Activated effector memory CD4-positive, alpha-beta T cell treated with Interleukin-2 at 50 U/mL for 16 hours (primary cell): Measurements from ENCODE around the gene ISL1.

ENCODE experiments used
- DNase-seq: peaks from one replicate; pipeline ENCODE4 v3.0.0-alpha.2; 2020

Gene ISL1

GRCh38 chr5:51383131-51384121, at the start of gene ISL1:
Gene ISL1, plus strand, starts transcription at chr5:51383448. Its CDS starts 224 bp downstream, at chr5:51383672.
- DNase-seq, result no peak

GRCh38 chr5:51336878-51337277, 46.4 kb upstream of the ISL1 start:
- DNase-seq, result no peak

DNA sequence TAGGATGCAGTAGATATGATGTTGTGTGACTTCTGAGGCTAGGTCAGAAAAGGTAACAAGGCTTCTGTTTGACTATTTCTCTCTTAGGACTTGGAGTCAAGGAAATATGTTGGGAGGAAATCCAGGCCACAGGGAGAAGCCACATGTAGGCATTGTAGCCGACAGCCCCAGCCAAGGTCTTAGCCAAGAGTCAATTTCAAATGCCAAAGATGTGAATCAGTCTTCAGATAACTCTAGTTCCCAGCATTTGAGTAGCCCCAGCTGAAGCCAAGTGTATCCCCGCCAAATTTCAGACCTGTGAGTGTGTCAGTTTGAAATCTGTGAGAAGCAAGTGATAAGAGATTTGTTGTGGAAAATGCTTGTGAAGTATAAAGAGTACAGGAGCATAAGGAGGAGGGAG, 38.1 kb upstream of the ISL1 start:
- no peak for DNase-seq

GRCh38 chr5:51347157-51347556, 36.1 kb upstream of the ISL1 start:
- DNase-seq, result no peak

GRCh38 chr5:51347704-51348103, 35.5 kb upstream of the ISL1 start:
- no peak for DNase-seq

GRCh38 chr5:51371052-51371451, 12.2 kb upstream of the ISL1 start:
- DNase-seq, result no peak

DNA sequence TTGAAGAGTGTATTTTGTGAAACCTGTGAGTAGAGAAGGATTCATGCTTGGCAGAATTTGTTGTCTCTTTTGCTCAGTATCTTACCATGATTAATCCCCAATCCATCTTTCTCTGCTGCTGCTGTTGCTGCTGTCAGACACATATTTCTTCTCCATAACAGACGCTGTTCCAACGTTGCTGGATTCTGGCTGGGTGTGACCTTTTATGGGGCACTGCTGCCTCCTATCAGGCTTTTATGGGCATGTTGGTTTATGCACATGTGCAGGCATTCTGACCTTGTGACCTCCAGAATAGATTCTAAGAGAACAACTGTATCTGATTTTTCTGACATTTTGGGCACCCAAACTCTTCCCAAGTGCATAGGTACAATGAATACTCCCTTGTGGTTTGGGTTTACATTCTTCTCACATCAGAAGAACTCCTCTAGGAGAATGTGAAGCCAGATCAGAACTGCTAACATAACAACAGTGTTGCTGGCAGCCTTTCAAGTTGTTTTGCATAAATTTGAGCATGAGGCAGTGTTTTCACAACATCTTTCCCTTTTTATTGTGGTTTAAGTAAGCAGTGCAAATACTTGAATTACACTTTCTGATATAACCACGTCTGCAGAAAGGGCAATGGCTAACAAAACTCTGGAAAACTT, 9.2 kb upstream of the ISL1 start:
- no peak for DNase-seq

- DNase-seq, result no peak
Measured at GRCh38 chr5:51375084-51375483, 8.2 kb upstream of the ISL1 start.

DNA sequence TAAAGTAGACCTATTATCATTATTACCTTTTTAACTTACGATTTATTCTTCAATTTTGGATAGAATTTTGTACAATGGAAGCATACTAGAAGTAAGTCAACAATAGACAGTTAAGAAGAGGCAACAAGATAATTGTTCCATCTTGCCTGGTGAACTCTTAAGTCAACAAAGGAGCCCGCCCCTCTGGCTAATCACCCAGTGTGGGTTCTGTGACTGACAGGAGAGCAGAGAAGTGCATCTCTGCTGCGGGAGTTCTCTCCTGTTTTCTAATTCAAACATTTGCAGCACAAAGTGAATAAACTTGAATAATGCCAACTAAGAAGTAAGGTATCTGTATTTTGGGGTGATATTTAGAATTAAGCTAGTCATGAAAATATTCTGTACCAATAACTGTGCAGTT, 6.7 kb upstream of the ISL1 start:
- no peak for DNase-seq

DNA sequence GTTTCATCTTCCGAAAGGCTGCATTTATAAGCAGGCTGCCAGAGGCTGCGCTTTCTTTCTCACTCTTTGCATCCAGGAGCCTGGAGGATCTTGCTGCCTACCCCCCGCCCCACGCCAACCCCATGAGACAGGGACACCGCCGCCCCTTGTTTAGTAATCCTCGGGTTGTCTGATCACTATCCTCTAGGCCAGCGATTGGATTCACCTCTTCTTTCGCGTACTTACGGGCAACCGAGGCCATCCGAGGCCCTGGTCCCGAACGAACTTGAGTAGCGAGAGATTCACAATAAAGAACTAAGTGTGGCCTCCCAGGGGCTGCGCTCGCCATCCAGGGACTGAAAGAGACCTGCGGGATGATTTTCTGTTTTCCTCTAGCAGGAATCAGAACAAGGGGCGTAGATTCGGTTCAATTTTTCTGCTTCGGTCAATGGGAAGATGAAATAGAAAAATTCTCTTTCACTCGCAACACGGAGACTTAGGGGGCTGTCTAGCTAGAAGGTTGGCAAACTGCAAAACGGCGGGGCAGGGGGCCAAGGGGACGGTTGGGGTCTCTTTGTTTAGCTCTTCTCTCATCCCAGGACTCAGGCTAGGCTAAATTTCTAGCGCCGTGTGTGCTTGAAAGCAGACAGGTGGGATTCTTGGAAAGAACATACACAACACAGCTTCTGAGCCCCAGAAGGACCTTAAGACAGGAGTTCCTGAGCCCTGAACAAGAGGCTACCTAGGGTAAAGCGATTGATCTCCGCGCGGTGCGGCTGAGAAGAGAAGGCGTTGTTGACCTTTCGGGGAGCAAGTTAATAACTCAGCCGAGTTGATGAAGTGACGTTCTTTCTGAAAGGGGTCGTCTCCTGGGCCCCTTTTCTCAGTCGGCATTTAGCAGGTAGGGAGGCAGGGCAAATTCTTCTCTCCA, 5.8 kb upstream of the ISL1 start:
- DNase-seq, result no peak

- DNase-seq, result no peak
Measured at GRCh38 chr5:51378061-51378409, 5.2 kb upstream of the ISL1 start.

DNA sequence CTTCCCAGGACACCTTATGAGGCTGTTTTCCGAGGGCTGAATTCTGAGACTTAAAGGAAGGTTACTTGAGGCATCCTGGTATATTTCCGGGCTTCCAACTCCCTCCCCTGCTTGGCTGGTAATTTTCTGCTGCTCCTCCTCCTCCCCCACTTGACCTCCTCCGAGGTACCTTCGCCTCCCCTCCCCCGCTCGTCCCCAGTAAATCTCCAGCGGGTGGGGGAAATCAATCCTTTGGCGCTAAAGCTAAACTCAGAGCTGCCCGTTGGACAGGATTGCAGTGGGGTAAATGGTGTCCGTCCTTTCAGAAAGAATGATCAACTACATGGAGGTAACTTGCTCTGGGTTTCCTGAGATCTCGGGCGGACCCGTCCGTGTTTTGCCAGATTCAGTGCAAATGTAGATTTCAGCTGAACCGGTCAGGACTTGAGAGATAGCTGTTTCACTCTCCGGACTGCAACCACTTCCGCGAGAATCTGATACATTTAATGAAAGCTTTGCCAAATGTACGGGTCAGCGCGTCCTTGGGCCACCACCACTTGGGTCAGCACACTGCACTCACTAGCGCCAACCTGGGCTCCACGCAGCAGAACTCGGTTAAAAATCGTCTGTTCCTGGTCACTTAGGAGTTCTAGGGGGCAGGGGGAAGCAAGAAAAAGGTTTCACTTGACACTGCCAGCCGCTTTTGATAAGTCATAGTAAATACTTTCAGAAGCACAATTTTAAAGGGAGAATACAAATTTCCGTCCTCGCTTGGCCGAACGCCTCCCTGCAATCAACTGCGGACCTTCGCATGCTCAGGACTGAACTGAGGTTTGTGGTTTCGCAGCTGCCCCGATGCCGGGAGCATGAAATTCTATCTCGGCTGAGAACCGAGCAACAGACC, 4.6 kb upstream of the ISL1 start:
- DNase-seq, result no peak

- no peak for DNase-seq
Measured at GRCh38 chr5:51379331-51379700, 3.9 kb upstream of the ISL1 start.

DNA sequence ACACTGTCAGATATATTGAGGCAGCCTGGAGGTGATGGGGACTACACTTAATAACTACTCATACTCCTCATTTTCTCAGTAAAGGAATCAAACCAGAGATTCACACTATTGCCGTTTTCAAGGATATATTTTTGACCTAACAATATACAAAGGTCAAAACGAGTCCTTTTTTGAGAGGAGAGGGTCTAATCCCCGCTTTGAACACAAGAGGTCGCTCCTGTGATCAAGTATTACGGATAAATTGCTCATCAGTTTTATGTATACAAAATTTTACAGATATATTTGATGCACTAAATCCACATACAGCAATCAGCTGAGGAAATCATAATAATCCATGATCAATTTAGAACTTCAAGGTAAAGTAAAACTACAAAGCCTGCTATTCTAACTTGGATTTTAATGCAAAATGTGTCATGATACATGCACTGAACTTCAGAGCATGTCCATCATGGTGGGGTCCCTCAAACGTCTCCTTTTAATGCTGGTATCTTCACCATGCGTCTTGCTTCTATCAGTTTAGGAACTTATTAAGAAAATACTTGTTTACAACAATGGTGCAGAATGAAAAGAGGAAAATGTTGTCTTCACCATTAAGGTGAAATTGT, 2.5 kb upstream of the ISL1 start:
- DNase-seq, result no peak

DNA sequence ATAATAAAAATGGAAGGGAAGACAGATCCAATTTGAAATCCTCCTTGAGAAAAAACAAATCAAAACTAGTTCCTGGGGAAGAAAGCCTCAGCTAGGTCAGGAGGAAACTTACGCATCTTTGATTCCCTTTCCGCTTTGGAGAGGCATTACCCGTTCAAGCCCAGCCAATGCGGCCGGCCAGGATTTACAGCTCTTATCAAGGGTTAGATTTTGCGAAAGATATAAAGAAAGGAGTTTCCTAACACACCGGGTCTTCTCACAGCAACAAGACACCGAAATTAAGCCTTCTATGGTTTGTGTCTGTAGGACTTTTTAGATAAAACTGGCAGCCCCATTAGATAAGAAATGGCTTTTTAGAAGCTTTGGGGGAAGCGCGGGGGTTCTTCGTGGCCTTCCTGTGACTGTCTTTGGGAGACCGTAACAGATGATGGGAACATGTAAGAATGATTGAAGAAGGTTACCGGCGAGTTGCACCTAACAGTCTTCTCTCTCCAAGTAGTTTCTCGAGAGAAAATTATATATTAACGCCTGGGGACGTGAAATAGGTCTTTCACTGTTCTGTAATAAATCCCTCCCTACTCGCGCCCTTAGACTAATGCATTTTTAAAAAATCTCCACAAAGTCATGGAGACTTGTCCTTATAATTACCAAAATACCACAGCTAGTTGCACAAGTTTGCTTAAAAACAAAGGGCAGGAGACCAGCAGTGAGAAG, 1.3 kb upstream of the ISL1 start:
- DNase-seq, result no peak

- no peak for DNase-seq
Measured at GRCh38 chr5:51382521-51383130, 622 bp upstream of the ISL1 start.

- no peak for DNase-seq
Measured at GRCh38 chr5:51384281-51384840, 1.1 kb downstream of the ISL1 start.

- no peak for DNase-seq
Measured at GRCh38 chr5:51385216-51385615, 2.0 kb downstream of the ISL1 start.

DNA sequence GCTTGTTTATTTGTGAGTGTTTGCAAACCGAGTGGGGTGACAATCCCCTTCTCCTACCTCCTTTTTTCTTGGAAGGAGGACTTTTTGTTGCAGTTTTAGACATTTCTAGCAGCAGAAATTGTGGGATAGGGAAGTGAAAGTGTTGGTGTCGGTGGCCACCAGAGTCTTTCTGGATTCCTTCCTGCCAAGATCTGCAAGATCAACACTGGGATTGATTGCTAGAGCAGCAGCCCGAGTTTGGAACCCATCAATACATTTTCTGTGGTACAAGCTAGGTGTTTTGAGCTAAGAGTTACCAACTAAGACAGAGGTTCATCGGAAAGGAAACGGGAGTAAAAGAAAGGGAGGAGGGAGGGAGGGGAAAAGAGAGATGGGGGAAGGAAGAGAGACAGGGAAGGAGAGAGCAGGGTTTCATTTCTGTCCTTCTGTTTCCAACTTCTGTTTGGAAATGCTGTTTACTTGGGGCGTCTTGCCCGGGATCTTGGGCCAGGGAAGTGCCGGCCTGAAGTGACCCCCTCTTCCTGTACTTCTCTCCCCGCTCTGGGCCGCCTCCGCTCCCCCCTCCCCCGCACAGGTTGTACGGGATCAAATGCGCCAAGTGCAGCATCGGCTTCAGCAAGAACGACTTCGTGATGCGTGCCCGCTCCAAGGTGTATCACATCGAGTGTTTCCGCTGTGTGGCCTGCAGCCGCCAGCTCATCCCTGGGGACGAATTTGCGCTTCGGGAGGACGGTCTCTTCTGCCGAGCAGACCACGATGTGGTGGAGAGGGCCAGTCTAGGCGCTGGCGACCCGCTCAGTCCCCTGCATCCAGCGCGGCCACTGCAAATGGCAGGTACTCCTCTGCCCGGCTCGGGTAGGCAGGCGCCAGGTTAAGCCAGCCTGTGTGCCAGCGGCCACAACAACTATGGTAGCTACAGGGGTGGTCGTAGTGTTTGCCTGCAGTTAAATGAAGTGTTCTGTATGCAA, 4.0 kb downstream of the ISL1 start:
- no peak for DNase-seq
